ENCODE data around the gene AGPS. TPM values are rescaled to one million over a fixed set of nuclear protein-coding genes. Genes with fewer than 3 reads are reported as not detected.

Gene AGPS
- total and polyA plus RNA-seq, 4 donors: 6.3 to 46.9 (median 18.3) TPM

- peak overlapping the region; percentile 30 to 65 for H3K9ac ChIP-seq (ENCODE audit: low read depth in 1 of 2, low read length in 2 of 2)
- no peaks in the 10 kb centered on the region for H3K36me3 ChIP-seq (ENCODE audit: control insufficient read depth in 4 of 4, insufficient read depth in 3 of 4, low read depth in 1 of 4, low read length in 3 of 4)
- H3K27me3 ChIP-seq (ENCODE audit: control insufficient read depth in 4 of 4, insufficient read depth in 4 of 4, low read length in 3 of 4): no peaks in the 10 kb centered on the region
- 37% methylated on average over 3 of the region's 3 CpGs for WGBS
- no peaks in the 10 kb centered on the region for H3K9me3 ChIP-seq (ENCODE audit: control insufficient read depth in 4 of 4, low read length in 3 of 4)
- no peak overlapping the region for H3K4me3 ChIP-seq (ENCODE audit: low read depth in 1 of 3, low read length in 3 of 3)
- peak overlapping the region; percentile 23 to 51 for H3K27ac ChIP-seq (ENCODE audit: low read depth in 1 of 2, low read length in 2 of 2)
- peaks cover 13 to 68% (median 42%) of the 10 kb centered on the region in 4 donors for H3K4me1 ChIP-seq (ENCODE audit: control insufficient read depth in 4 of 4, insufficient read depth in 4 of 4, low read length in 3 of 4)
- no peak for TF ChIP-seq NR2F2 (IDR thresholded peaks at IDR 0.05)
- TF ChIP-seq MAX (IDR thresholded peaks at IDR 0.05): no peak
- TF ChIP-seq RXRA (IDR thresholded peaks at IDR 0.05): no peak
- TF ChIP-seq SP1 (IDR thresholded peaks at IDR 0.05): no peak
- TF ChIP-seq, protein P1, sequence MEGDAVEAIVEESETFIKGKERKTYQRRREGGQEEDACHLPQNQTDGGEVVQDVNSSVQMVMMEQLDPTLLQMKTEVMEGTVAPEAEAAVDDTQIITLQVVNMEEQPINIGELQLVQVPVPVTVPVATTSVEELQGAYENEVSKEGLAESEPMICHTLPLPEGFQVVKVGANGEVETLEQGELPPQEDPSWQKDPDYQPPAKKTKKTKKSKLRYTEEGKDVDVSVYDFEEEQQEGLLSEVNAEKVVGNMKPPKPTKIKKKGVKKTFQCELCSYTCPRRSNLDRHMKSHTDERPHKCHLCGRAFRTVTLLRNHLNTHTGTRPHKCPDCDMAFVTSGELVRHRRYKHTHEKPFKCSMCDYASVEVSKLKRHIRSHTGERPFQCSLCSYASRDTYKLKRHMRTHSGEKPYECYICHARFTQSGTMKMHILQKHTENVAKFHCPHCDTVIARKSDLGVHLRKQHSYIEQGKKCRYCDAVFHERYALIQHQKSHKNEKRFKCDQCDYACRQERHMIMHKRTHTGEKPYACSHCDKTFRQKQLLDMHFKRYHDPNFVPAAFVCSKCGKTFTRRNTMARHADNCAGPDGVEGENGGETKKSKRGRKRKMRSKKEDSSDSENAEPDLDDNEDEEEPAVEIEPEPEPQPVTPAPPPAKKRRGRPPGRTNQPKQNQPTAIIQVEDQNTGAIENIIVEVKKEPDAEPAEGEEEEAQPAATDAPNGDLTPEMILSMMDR (IDR thresholded peaks at IDR 0.05; ENCODE audit: low read depth, low read length, missing input control): no peak
- no peak for TF ChIP-seq GABPA (IDR thresholded peaks at IDR 0.05 in 1 of 2, conservative IDR thresholded peaks at IDR 0.05 in 1 of 2)
- TF ChIP-seq HNF4A (conservative IDR thresholded peaks at IDR 0.05): no peak
- TF ChIP-seq, protein P2, sequence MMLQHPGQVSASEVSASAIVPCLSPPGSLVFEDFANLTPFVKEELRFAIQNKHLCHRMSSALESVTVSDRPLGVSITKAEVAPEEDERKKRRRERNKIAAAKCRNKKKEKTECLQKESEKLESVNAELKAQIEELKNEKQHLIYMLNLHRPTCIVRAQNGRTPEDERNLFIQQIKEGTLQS (IDR thresholded peaks at IDR 0.05): no peak
- TF ChIP-seq EGR1 (IDR thresholded peaks at IDR 0.05; ENCODE audit: low read depth in 2 of 2): no peak
- no peak for TF ChIP-seq FOXA2 (IDR thresholded peaks at IDR 0.05)
- DNase-seq (ENCODE audit: low spot score): no peak
These were observed 2.0 kb downstream of the AGPS start for GRCh38 chr2:177394594-177394973.

GRCh38 chr2:177395351-177396065 lies 2.9 kb downstream of the AGPS start:
- Histone ChIP-seq H3K9me3 (ENCODE audit: control insufficient read depth in 4 of 4, low read length in 3 of 4) (no peaks in the 10 kb centered on the region), H3K36me3 (ENCODE audit: control insufficient read depth in 4 of 4, insufficient read depth in 3 of 4, low read depth in 1 of 4, low read length in 3 of 4) (no peaks in the 10 kb centered on the region), H3K4me3 (ENCODE audit: low read depth in 1 of 3, low read length in 3 of 3) (no peak overlapping the region), H3K27me3 (ENCODE audit: control insufficient read depth in 4 of 4, insufficient read depth in 4 of 4, low read length in 3 of 4) (no peaks in the 10 kb centered on the region), H3K27ac (ENCODE audit: low read depth in 1 of 2, low read length in 2 of 2) (no peak overlapping the region), H3K9ac (ENCODE audit: low read depth in 1 of 2, low read length in 2 of 2) (no peak overlapping the region), H3K4me1 (ENCODE audit: control insufficient read depth in 4 of 4, insufficient read depth in 4 of 4, low read length in 3 of 4) (peaks cover 13 to 70% (median 42%) of the 10 kb centered on the region in 4 donors)
- no peak for TF ChIP-seq MAX (IDR thresholded peaks at IDR 0.05)
- no peak for DNase-seq (ENCODE audit: low spot score)
- WGBS: 94% methylated on average over 3 of the region's 3 CpGs

GRCh38 chr2:177396703-177397460 lies 4.3 kb downstream of the AGPS start:
- DNase-seq (ENCODE audit: low spot score): no peak
- Histone ChIP-seq H3K9ac (ENCODE audit: low read depth in 1 of 2, low read length in 2 of 2) (no peak overlapping the region), H3K36me3 (ENCODE audit: control insufficient read depth in 4 of 4, insufficient read depth in 3 of 4, low read depth in 1 of 4, low read length in 3 of 4) (no peaks in the 10 kb centered on the region), H3K4me1 (ENCODE audit: control insufficient read depth in 4 of 4, insufficient read depth in 4 of 4, low read length in 3 of 4) (peaks cover 13 to 73% (median 39%) of the 10 kb centered on the region in 4 donors), H3K27ac (ENCODE audit: low read depth in 1 of 2, low read length in 2 of 2) (peak overlapping the region; percentile 68 to 77), H3K27me3 (ENCODE audit: control insufficient read depth in 4 of 4, insufficient read depth in 4 of 4, low read length in 3 of 4) (no peaks in the 10 kb centered on the region), H3K9me3 (ENCODE audit: control insufficient read depth in 4 of 4, low read length in 3 of 4) (no peaks in the 10 kb centered on the region), H3K4me3 (ENCODE audit: low read depth in 1 of 3, low read length in 3 of 3) (no peak overlapping the region)
- 90% methylated on average over 10 of the region's 10 CpGs for WGBS
- TF ChIP-seq FOXA1 (IDR thresholded peaks at IDR 0.05) (peak; percentile 29), RXRA (IDR thresholded peaks at IDR 0.05) (peak in 1 of 2 donors; percentile 4), JUND (IDR thresholded peaks at IDR 0.05) (peak in 1 of 2 donors; percentile 67), FOXA2 (IDR thresholded peaks at IDR 0.05) (peak; percentile 65), GABPA (IDR thresholded peaks at IDR 0.05 in 1 of 2, conservative IDR thresholded peaks at IDR 0.05 in 1 of 2) (no peak)
- TF ChIP-seq, protein P2 (IDR thresholded peaks at IDR 0.05): peak; percentile 43
